NK-92 (cell line): Measurements from ENCODE around the gene MUC3A.

Source experiments
- DNase-seq: peaks from one replicate; lab custom pipeline; 2025; ENCODE audit not compliant: unreplicated experiment; lab: John Stamatoyannopoulos, UW

Gene MUC3A

DNA sequence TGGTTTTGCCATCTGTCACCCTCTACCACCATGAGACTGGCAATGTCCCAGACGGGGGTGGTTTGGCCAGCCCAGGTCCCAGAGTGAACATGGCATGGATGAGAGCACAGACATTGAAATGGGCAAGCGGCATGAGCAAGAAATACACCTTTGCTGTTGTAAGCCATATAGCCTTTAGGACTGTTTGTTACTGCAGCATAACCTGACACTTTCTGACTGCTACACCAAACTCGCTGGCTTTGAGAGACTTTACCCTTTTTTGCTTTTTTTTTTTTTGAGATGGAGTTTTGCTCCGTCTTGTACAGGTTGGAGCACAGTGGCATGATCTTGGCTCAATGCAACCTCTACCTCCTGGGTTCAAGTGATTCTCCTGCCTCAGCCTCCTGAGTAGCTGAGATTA lies 5.2 kb upstream of the MUC3A start:
- no peak for DNase-seq

GRCh38 chr7:100946111-100946510 lies 3.2 kb upstream of the MUC3A start:
- no peak for DNase-seq

DNA sequence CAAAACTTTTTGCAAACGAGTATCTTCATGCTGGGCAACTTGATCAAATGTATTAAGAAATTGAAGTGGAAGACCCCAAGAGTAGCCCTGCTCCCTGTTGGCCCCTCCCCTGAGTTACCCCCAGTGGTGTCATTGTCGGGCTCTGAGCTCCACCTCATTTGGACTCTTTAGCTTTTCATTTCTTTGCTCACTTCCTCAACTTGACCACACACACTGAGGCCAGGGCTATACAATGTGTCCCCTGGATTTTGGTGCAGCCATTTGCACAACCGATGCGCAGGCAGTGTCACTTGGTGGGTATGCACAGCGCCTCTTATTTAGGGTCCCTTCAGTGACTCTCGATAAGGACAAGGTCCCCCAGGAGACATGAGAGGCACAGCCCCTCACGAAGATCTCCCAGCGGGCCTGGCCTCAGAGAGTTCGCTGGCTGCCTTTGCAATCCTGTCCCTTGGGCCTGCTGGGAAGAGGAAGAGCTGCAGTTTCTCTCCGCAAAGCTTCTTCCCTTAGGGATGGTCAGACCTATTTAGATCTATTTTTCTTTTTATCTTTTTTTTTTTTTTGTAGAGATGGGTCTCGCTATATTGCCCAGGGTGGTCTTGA lies 2.5 kb upstream of the MUC3A start:
- DNase-seq: no peak

GRCh38 chr7:100947792-100948191 lies 1.5 kb upstream of the MUC3A start:
- DNase-seq: no peak

GRCh38 chr7:100949933-100950443 lies 654 bp downstream of the MUC3A start:
- no peak for DNase-seq

DNA sequence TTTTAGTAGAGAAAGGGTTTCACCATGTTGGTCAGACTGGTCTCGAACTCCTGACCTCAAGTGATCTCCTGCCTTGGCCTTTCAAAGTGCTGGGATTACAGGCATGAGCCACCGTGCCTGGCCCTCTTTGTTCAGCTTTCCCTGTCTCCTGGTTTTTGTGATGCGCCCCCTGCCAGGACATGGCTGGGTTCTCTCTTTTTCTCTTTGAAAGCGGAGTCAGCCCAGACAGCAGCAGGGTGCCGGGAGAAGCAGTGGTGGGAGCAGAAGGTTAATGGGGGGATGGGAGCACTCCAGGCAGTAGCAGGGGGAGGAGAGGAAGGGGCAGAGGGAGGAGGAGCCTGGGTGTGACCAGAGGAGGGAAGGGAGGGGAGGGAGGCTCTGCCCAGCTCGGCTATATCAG lies 1.8 kb downstream of the MUC3A start:
- no peak for DNase-seq

DNA sequence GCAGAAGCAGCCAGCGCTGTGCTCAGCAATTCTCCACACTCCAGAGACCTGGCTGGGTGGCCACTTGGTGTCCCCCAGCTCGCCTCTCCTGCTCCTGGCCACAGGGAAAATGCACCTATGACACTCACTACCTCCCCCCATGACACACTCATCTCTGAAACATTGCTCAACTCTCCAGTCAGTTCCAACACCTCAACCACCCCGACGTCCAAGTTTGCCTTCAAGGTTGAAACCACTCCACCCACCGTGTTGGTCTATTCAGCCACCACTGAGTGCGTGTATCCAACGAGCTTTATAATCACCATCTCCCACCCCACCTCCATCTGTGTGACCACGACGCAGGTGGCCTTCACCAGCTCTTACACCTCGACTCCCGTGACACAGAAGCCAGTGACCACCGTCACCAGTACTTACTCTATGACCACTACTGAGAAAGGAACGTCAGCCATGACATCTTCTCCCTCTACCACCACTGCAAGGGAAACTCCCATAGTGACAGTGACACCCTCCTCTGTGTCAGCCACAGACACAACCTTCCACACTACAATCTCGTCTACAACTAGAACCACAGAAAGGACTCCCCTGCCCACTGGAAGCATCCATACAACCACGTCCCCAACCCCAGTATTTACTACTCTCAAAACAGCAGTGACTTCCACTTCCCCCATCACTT lies 2.7 kb downstream of the MUC3A start:
- DNase-seq: no peak

GRCh38 chr7:100952641-100953040 lies 3.3 kb downstream of the MUC3A start:
- no peak for DNase-seq

DNA sequence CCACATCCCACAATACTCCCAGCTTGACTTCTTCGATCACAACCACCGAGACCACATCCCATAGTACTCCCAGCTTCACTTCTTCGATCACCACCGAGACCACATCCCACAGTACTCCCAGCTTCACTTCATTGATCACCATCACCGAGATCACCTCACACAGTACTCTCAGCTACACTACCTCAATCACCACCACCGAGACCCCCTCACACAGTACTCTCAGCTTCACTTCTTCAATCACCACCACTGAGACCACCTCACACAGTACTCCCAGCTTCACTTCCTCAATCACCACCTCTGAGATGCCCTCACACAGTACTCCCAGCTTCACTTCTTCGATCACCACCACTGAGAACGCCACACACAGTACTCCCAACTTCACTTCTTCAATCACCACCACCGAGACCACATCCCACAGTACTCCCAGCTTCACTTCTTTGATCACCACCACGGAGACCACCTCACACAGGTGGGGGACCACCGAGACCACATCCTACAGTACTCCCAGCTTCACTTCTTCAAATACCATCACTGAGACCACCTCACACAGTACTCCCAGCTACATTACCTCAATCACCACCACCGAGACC lies 8.6 kb downstream of the MUC3A start:
- no peak for DNase-seq

DNA sequence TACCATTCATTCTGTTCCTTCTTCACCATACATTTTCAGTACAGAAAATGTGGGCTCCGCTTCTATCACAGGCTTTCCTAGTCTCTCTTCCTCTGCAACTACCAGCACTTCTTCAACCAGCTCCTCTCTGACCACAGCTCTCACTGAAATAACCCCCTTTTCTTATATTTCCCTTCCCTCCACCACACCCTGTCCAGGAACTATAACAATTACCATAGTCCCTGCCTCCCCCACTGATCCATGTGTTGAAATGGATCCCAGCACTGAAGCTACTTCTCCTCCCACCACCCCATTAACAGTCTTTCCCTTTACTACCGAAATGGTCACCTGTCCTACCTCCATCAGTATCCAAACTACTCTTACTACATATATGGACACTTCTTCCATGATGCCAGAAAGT lies 10.6 kb downstream of the MUC3A start:
- DNase-seq: no peak

DNA sequence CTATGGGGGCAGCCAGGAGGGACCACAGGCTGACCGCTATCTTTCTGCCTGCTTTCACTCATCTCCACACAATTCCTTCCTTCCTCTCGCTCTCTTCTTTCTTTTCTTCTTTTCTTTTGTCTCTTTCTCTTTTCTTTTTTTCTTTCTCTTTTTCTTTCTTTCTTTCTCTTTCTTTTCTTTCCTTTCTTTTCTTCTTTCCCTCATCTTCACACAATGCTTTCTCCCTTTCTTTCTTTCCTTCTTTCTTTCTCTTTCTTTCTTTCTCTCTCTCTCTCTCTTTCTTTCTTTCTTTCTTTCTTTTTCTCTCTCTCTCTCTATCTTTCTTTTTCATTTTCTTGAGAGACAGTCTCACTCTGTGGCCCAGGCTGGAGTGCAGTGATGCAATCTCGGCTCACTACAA lies 13.2 kb downstream of the MUC3A start:
- no peak for DNase-seq

DNA sequence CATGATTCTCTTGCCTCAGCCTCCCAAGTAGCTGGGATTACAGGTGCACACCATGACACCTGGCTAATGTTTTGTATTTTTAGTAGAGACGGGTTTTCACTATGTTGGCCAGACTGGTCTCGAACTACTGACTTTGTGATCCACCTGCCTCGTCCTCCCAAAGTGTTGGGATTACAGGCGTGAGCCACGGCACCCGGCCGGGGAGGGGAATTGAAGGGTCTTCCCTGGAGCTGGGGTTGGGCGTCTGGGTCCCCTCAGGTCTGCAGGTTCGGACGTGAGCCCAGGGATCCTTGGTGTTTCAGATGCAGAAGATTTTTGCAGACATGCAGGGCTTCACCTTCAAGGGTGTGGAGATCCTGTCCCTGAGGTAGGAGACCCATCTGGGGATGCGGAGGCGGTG lies 14.1 kb downstream of the MUC3A start:
- no peak for DNase-seq

DNA sequence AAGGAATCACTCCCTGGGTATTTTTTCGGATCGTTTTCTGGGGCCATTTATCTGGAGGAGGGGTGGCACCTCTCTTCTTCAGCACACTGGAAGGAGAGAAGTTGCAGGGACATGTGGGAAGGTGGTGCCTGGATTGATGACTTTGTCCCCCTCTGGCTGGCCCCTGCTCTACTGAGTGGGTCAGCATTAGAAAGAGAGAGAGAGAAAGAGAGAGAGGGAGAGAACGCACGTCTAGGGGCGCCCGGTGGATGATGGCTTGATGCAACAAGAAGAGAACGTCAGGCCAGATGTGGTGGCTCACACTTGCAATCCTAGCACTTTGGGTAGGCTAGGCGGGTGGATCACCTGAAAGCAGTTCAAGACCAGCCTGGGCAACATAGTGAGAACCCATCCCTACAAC lies 14.5 kb downstream of the MUC3A start:
- no peak for DNase-seq

- DNase-seq: no peak
Observed at GRCh38 chr7:100964630-100965029, 15.3 kb downstream of the MUC3A start.

DNA sequence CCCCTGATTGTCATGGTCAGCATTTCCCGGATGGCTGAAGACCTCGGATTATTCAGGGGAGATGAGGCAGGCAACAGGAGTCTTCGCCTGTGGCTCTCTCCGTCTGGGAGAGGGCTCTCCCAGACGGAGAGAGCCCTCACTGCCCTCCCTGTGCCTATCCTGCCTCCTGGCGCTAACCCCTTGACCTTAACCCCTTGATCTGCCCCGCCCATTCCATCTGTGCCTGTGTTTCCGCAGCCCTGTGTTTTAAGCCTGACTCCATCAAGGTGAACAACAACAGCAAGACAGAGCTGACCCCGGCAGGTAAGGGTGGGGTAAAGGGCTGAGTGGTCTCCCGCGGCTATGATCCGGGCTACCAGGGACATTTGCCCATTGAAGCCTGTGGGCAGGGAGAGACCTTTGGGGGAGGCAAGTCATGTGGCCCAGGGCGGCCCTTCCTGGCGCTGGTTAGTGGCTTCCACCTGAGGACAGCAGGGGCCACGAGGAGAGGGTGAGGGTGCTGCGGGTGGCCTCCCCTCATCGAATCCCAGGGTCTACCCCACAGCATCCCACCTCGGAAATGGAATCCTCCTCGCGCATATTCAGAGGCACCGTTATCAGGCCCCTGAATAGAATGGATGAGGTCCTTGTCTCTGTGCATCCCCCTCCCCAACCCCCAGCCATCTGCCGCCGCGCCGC lies 15.8 kb downstream of the MUC3A start:
- DNase-seq: no peak

GRCh38 chr7:100965723-100966541 lies 16.6 kb downstream of the MUC3A start:
- no peak for DNase-seq

- no peak for DNase-seq
Observed at GRCh38 chr7:100966542-100967291, 17.4 kb downstream of the MUC3A start.

DNA sequence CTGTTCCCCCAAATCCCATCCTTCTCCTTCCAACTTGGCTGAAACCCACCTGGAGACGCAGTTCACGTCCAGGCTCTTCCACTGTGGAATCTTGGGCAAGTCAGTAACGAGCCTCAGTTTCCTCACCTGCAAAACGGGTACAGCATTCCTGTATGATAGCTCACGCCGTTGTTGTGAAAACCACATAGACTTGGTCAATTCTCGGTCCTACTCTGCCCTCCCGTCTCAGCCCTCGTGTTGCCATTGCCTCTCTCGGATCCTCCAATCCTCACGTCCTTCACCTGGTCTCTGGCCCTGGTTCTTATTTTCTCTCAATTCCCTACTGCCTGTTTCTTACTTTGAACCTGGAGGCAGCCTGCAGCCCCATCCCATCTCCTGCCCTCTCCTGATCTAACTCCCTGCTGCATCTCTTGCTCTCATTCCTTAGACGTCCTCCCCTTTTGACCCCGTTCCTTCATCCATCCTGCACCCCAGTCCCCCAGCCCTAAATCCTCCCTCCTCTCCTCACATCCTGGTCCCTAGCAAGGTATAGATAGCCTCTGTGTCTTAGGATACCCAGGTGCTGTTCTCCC lies 18.0 kb downstream of the MUC3A start:
- DNase-seq: no peak

- no peak for DNase-seq
Observed at GRCh38 chr7:100968031-100968430, 18.7 kb downstream of the MUC3A start.

- no peak for DNase-seq
Observed at GRCh38 chr7:100968650-100969049, 19.3 kb downstream of the MUC3A start.
